GM12878 (cell line): ENCODE measurements around the gene TRERF1. TPM values are rescaled to one million over a fixed set of nuclear protein-coding genes. Genes with fewer than 3 reads are reported as not detected.

Experiments
- STAT1 ChIP-seq: fragments of 450-650 bp; conservative IDR thresholded peaks from 2 replicates; pipeline ENCODE4 v1.6.1; 2014; ENCODE audit warnings: antibody characterized with exemption, mild to moderate bottlenecking
- SUZ12 ChIP-seq: fragments of 200-600 bp; sonication (generic); IDR thresholded peaks from one replicate; pipeline ENCODE4 v1.6.1; 2018; ENCODE audit warnings: antibody characterized with exemption, mild to moderate bottlenecking; ENCODE audit not compliant: unreplicated experiment
- TCF7 ChIP-seq: IDR thresholded peaks from 2 replicates; pipeline ENCODE4 v1.6.1; 2014; ENCODE audit warnings: antibody characterized with exemption, borderline replicate concordance
- YBX1 ChIP-seq: fragments of 450-650 bp; IDR thresholded peaks from 2 replicates; pipeline ENCODE4 v1.6.1; 2016; ENCODE audit warnings: antibody characterized with exemption
- ZZZ3 ChIP-seq: IDR thresholded peaks from 2 replicates; pipeline ENCODE4 v1.6.1; 2011; ENCODE audit warnings: low read depth; ENCODE audit not compliant: control insufficient read depth, insufficient read length
- polyA plus RNA-seq, 11 experiments: library from polyadenylated mRNA; depleted of rRNA in 4 of 11; unstranded in 6 of 11; stranded (reverse) in 5 of 11; fragments of >200 nt; fragmentation: Nextera tagmentation in 4 of 11; fragmentation: Illumina TruSeq in 1 of 11; extraction: Ambion mirVana in 4 of 11; extraction: Trizol in 1 of 11; gene quantifications; 1 replicate in 1 of 11; 2 replicates in 10 of 11; pipeline versions ENCODE4 v1.2.1 to v1.2.3, GENCODE V29; 2011 to 2016; ENCODE audit warnings: inconsistent platforms in 2 of 11, missing spikeins in 2 of 11, low read depth in 1 of 11
- total RNA-seq, 4 experiments: library from RNA; depleted of rRNA in 3 of 4; stranded (reverse); fragments of >200 nt in 3 of 4; fragmentation: Illumina TruSeq in 1 of 4; extraction: Trizol in 1 of 4; gene quantifications; 2 replicates each; pipeline versions ENCODE4 v1.2.1 to v1.2.3, GENCODE V29; 2013 to 2021
- TF ChIP-seq, protein P1 (sequence below): fragments of 450-650 bp; formaldehyde crosslinking; IDR thresholded peaks from 2 replicates; pipeline ENCODE4 v1.5.0; 2022; ENCODE audit warnings: mild to moderate bottlenecking, missing genetic modification characterization
- TF ChIP-seq, protein P2 (sequence below): IDR thresholded peaks from 2 replicates; pipeline ENCODE4 v1.6.1; 2012; ENCODE audit warnings: improper control_type of control experiment, low read depth, low read length; ENCODE audit not compliant: insufficient replicate concordance

Gene TRERF1
- total and polyA plus RNA-seq, 10 of the 15 experiments (the other 5 are each of a cell fraction or from before 2014, with no cell fraction given), result 2.2 to 19.4 (median 7.2) TPM

DNA sequence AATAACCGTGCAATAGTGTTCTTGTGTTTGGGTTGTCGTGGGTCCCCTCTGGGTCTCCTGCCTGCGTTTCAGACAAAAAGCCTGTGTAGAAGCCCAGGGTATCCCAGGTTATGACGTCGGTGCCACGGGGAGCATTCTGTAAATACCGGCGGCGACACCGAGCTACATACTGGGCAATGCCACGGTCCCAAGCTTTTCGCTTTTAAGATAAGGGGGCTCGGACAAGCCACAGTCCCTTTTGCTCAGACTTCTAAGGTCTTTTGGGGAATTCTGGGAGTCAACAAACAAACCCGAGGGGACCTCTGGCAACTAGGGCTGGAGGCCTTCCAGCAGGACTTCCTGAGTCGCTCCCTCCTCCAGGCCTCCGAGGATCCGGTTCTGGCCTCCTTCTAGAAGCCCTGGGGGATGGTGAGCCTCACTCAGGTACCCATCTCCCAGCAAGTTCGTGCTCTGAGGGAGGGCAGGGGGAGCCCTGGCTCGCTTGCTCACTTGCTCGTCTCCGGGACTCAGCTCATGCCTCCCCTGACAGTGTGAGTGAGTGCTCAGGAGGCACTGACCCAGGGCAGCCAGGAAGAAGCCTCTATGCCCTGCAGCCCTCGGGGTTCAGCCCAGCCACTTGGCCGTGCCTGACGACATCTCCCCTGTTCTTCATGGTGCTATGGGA is 171.6 kb downstream of the TRERF1 start (continued):
- TF ChIP-seq, protein P1, sequence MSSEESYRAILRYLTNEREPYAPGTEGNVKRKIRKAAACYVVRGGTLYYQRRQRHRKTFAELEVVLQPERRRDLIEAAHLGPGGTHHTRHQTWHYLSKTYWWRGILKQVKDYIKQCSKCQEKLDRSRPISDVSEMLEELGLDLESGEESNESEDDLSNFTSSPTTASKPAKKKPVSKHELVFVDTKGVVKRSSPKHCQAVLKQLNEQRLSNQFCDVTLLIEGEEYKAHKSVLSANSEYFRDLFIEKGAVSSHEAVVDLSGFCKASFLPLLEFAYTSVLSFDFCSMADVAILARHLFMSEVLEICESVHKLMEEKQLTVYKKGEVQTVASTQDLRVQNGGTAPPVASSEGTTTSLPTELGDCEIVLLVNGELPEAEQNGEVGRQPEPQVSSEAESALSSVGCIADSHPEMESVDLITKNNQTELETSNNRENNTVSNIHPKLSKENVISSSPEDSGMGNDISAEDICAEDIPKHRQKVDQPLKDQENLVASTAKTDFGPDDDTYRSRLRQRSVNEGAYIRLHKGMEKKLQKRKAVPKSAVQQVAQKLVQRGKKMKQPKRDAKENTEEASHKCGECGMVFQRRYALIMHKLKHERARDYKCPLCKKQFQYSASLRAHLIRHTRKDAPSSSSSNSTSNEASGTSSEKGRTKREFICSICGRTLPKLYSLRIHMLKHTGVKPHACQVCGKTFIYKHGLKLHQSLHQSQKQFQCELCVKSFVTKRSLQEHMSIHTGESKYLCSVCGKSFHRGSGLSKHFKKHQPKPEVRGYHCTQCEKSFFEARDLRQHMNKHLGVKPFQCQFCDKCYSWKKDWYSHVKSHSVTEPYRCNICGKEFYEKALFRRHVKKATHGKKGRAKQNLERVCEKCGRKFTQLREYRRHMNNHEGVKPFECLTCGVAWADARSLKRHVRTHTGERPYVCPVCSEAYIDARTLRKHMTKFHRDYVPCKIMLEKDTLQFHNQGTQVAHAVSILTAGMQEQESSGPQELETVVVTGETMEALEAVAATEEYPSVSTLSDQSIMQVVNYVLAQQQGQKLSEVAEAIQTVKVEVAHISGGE (CRISPR knock-in tag), result no peak
- TF ChIP-seq, protein P2, sequence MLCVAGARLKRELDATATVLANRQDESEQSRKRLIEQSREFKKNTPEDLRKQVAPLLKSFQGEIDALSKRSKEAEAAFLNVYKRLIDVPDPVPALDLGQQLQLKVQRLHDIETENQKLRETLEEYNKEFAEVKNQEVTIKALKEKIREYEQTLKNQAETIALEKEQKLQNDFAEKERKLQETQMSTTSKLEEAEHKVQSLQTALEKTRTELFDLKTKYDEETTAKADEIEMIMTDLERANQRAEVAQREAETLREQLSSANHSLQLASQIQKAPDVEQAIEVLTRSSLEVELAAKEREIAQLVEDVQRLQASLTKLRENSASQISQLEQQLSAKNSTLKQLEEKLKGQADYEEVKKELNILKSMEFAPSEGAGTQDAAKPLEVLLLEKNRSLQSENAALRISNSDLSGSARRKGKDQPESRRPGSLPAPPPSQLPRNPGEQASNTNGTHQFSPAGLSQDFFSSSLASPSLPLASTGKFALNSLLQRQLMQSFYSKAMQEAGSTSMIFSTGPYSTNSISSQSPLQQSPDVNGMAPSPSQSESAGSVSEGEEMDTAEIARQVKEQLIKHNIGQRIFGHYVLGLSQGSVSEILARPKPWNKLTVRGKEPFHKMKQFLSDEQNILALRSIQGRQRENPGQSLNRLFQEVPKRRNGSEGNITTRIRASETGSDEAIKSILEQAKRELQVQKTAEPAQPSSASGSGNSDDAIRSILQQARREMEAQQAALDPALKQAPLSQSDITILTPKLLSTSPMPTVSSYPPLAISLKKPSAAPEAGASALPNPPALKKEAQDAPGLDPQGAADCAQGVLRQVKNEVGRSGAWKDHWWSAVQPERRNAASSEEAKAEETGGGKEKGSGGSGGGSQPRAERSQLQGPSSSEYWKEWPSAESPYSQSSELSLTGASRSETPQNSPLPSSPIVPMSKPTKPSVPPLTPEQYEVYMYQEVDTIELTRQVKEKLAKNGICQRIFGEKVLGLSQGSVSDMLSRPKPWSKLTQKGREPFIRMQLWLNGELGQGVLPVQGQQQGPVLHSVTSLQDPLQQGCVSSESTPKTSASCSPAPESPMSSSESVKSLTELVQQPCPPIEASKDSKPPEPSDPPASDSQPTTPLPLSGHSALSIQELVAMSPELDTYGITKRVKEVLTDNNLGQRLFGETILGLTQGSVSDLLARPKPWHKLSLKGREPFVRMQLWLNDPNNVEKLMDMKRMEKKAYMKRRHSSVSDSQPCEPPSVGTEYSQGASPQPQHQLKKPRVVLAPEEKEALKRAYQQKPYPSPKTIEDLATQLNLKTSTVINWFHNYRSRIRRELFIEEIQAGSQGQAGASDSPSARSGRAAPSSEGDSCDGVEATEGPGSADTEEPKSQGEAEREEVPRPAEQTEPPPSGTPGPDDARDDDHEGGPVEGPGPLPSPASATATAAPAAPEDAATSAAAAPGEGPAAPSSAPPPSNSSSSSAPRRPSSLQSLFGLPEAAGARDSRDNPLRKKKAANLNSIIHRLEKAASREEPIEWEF, result no peak
- TF ChIP-seq STAT1 (no peak), SUZ12 (no peak), YBX1 (no peak), ZZZ3 (no peak), TCF7 (no peak)
